ENCODE results near the gene KIF3A.

KIF3A gene

DNA sequence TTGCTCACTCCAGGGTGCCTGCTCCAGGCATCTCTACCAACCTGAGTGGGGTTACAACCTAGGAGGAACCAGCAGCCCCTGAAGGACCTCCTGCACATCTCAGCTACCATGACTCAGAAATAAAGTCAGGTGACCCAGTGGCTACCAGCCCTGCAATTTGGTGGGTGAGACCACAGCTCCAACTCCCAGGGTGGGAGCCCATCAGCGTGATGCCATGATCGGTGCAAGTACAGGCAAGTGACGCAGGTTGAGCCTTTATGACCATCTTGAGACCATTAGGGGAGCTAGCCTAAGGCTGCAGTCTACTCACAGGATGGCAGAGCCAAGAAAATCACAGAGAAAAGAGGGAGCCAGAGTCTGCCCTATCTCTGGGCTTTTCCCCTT lies 31.1 kb upstream of the KIF3A start:
- no peak for DNase-seq

DNA sequence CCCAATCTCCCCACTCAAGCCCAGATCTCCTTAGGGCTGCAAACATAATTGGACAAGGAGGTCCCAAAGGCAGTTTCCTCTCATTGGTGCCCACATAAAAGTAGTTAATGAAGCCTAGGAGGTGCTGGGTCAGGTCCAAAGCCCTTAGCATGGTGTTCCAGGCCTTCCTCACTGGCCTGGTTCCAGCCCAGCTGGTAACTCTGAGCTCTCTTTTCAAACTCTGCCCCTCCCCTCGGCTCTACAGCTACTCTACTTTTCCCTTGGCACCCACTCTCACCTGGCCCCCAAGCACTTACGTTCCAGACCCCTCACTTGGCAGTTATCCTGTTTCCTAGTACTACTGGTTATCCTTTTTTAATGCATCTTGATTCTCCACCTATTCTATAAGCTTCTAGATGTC lies 29.8 kb upstream of the KIF3A start:
- DNase-seq: no peak

DNA sequence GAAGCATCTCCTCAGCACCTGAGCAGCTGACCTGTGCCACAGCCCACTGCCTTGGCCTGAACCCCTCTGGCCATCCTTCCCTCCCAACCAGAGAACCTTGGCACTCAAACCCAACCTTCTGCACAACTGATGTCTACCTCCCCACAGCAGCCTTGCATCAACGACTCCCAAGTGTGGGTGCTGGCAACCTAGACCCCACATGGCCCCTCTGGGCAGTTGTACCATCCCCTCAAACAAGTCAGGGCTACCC lies 29.4 kb upstream of the KIF3A start:
- no peak for DNase-seq

DNA sequence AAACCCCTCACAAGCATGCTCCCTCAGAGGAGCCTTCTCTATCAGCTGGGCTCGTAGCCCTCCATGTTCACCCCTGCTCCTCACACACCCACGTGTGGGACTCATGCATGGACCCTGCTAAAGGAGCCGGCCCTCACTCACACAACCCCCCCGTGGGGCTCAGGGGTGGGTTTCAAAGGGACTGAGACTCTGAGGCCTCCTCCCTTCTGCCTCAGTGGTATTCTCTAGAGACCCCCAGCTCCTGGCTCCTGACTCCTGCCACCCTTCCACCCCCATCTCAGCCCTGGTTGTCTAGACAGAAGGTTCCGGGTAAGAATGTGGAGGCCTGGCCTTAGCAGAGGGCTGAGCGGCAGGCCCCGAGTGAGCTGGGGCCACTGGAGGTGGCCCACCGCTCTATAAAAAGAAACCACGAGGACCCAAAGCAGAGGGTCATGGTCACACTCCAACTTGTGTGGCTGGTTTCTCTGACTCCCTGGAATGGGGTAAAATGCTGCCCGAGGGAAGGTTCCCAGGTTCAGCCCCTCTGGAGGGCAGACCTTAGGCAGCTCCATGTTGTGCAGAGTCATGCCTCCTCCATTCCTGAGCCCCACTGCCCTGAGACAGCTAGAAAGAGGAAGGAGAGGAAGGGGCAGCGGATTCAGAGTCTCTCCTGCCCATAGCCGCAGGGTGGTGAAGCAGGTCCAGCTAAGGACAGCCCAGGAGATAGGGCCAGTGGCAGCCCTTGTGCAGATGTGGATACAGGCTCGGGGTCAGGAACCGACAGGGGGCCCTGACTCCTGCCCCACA lies 28.9 kb upstream of the KIF3A start:
- no peak for DNase-seq

DNA sequence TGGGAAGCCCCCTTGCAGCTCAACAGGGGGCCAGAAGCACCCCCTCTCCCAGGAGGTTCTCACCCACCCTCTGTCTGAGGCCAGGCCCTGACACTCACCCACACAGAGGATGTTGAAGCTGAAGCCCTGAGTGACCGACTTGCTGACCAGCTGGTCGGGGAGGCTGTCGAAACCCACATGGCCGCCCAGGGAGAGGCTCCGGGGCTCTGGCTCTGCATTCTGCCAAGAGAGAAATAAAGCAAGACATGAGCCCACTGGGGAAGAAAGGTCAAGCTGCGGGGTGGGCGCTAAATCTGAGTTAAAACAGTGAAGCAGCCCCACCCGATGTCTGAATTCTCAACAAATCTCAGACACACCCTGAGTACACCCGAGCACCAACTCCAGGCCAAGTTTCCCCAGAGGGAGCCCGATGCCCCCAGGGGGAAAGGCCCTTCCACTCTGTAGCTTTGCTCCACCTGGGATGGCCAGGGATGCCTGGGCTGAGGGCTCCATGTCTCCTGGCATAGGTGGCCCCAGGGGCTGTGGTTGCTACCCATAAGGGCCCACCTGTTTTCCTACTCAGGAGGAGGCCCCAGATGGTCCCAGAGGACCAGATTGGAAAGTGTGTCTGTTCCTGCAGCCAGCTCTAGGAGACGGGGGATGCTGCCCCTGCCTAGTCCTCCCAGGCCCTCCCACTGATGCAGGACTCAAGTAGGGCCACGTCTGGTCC lies 28.1 kb upstream of the KIF3A start:
- DNase-seq: no peak

GRCh38 chr5:132764671-132765238 lies 27.4 kb upstream of the KIF3A start:
- no peak for DNase-seq

GRCh38 chr5:132764051-132764450 lies 26.7 kb upstream of the KIF3A start:
- no peak for DNase-seq

- no peak for DNase-seq
These were observed 26.1 kb upstream of the KIF3A start for GRCh38 chr5:132763181-132764036.

GRCh38 chr5:132762246-132763000 lies 25.1 kb upstream of the KIF3A start:
- no peak for DNase-seq

GRCh38 chr5:132761321-132762240 lies 24.2 kb upstream of the KIF3A start:
- DNase-seq: no peak

- DNase-seq: no peak
These were observed 23.4 kb upstream of the KIF3A start for GRCh38 chr5:132760601-132761317.

- no peak for DNase-seq
These were observed 22.7 kb upstream of the KIF3A start for GRCh38 chr5:132760049-132760420.

DNA sequence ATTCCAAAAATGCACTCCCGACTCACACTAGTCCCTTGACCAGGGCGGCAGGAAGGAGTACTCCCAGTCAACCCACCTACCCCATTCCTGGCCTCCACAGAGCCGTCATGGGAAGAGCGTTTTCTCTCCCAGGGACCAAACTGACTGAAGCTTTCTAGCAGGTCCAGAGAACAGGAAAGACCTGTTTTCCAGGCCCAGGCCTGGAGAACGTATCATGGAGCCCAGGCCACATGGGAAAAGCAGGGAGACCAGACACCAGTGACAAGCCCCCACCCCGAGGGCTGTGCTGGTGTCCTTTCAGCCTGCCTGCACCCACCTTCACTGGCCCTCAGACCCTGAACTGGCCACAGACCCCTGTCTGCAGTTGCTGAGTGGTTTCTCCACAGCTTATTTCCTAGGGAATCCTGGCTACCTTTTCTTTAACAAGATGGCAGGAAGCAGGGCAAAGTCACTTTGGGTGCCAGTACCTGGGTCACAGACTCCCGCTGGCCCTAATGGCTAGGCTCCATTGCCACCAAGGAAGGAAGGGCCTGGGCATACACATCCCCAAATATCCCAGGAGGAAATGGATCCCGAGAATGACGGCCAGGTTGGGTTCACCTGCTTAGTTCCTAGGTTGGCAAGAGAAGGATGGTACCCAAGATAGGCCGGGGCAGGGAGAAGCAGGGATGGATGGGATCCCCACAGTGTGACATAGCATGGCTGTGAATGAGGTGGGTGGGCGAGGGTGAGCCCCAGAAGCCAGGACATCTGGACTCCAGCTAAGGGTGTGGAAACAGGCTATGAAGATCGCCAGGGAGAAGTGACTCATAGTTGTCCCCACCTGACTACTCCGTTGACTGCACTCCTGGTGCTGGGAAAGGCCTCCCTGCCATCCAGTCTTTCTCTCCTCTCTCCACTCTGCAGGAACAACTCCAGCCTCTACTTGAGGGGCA lies 22.0 kb upstream of the KIF3A start:
- no peak for DNase-seq

GRCh38 chr5:132758451-132758850 lies 21.1 kb upstream of the KIF3A start:
- DNase-seq: no peak

DNA sequence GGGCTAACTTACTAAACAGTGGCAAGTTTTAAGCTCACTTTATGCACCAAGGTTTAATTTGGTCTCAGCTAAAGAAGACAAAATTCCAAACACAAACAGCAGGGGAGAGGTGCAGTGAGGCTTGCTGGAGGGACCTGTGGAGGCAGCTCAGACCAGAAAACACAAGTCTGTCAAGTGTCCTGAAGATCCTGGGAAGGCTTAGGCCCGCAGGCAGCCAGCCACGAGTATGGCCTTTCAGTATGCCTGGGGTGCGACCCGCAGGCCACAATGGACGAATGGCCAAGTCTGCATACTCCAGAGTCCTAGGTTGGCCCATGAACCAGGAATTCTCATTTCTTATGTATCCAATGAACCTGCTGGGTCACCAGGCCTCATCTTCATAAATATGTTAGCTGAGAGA lies 19.2 kb upstream of the KIF3A start:
- no peak for DNase-seq

DNA sequence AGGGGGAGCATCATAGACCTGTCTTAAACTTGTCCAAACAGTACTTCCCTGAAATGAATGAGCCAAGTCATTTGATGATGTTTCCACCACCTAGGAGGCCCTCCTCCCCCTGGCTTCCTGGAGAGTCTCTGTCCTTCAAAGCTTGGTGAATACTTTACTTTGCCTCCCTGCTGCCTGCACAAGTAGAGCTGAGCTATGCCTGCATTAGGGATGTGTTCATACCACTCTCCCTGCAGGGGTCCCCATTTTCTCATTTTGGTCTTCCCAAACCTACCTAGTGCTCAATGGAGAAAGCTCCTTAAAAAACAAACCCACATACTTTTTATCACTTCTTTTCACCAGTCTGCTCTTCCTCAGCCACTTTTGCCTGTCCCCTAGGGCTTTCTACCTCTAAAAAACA lies 17.6 kb upstream of the KIF3A start:
- no peak for DNase-seq

DNA sequence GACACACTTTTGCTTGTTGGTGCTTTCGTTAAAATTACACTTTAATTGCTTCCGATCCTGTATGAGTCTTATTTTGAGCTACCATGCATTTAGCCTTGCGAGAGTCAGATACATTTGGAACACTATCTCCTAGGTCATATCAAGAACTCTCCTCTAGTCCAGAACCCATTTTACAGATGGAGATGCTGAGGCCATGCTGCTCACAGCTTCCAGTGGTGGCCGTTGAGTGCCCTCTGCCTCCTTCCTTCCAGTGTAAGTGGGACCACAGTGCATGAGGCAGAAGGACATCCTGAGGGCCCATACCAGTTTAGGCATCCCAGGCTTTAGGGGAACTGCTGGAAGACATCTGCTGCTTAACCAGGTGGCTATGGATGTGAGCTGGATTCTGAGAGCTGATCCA lies 16.8 kb upstream of the KIF3A start:
- no peak for DNase-seq

- peak; percentile 32 for DNase-seq
These were observed 16.0 kb upstream of the KIF3A start for GRCh38 chr5:132753135-132753987.

DNA sequence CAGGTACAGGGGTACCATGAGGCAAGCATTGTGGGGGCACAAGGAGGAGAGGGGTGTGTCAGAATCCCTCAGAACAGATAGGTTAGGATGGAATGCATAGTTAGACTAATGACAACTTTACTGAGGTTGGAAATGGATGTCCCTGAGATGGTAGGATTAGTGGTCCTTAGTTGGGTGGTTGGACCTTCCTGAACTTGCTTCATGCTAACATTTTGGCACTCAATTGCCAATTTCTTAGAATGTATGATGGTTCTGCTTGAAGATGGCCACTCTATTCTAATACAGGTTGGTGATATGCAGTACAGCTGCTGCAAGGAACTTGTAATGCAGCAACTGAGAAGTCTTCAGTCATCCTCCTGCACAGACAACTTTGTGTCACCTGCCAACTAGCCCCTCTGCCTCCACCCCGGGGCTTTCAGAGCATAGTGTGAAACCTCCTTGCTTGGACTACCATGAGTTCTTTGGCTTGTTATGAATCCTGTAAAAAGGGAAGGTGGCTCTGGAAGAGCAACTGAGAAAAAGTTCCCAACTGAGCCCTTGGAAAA lies 15.3 kb upstream of the KIF3A start:
- DNase-seq: no peak
